ENCODE measurements around the gene BRAP.
"Not testable (repeated sequence)": the region's sequence is repeated elsewhere in the genome, so short reads cannot be mapped to it uniquely, and the experiment has no call there.

BRAP gene

DNA sequence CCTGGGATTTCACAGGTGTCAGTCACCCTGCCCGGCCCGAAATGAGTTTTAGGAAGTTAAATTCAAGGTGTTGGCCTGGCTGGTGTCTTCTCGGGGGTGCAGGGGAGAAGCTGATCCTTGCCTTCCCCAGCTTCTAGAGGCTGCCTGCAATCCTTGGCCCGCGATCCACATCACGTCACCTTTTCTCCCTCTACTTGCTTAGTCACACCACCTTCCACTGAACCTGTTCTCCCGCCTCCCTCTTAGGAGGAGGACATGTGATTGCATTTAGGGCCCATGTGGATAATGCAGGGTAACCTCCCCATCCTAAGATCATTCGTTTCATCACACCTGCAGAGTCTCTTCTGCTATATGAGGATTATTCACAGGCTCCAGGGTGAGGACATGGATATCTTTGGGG, 61.2 kb downstream of the BRAP start:
- Histone ChIP-seq H3K4me3 (ENCODE audit: low read length in 2 of 2) (no peak overlapping the region), H3K9me3 (replicated peaks in 1 of 2; ENCODE audit: control insufficient read depth in 2 of 2, insufficient read depth in 1 of 2, low read depth in 1 of 2, low read length in 2 of 2) (no peaks in the 10 kb centered on the region), H2AK5ac (ENCODE audit: low read depth, low read length) (no peak overlapping the region), H2BK120ac (ENCODE audit: low read depth, low read length) (no peak overlapping the region), H3K4me2 (ENCODE audit: insufficient read depth, low read length, poor library complexity, severe bottlenecking) (no peak overlapping the region), H3K9ac (ENCODE audit: low read depth, low read length, poor library complexity) (peak overlapping the region; percentile 47), H3K79me1 (ENCODE audit: low read depth, low read length) (no peaks in the 10 kb centered on the region), H3K4ac (ENCODE audit: low read length) (no peak overlapping the region), H3K36me3 (replicated peaks in 1 of 2; ENCODE audit: control insufficient read depth in 2 of 2, insufficient read depth in 2 of 2, low read length in 2 of 2) (no peaks in the 10 kb centered on the region), H2AFZ (ENCODE audit: low read length) (no peak overlapping the region), H3K4me1 (ENCODE audit: control insufficient read depth in 2 of 2, insufficient read depth in 1 of 2, low read depth in 1 of 2, low read length in 2 of 2) (no peaks in the 10 kb centered on the region), H2BK5ac (ENCODE audit: low read length) (no peak overlapping the region), H2BK15ac (ENCODE audit: low read length) (no peak overlapping the region), H3K27me3 (ENCODE audit: control insufficient read depth in 3 of 3, insufficient read depth in 3 of 3, low read depth in 1 of 3, low read length in 3 of 3) (no peaks in the 10 kb centered on the region), H3K14ac (ENCODE audit: low read length) (no peak overlapping the region), H4K91ac (ENCODE audit: low read depth, low read length, poor library complexity) (no peak overlapping the region), H4K8ac (ENCODE audit: low read depth, low read length) (no peak overlapping the region), H3K27ac (replicated peaks; ENCODE audit: low read length) (no peak overlapping the region), H3K18ac (ENCODE audit: low read length) (no peak overlapping the region), H2BK12ac (ENCODE audit: low read length) (no peak overlapping the region), H3K23ac (ENCODE audit: low read depth, low read length, poor library complexity) (no peak overlapping the region)
- no peak for DNase-seq (ENCODE audit: low spot score)
- WGBS, 2 donors (ENCODE audit: extremely low coverage in 2 of 2, insufficient read length in 2 of 2, insufficient replicate concordance in 1 of 2), result no CpG with 5 or more reads among the region's 8 CpGs

DNA sequence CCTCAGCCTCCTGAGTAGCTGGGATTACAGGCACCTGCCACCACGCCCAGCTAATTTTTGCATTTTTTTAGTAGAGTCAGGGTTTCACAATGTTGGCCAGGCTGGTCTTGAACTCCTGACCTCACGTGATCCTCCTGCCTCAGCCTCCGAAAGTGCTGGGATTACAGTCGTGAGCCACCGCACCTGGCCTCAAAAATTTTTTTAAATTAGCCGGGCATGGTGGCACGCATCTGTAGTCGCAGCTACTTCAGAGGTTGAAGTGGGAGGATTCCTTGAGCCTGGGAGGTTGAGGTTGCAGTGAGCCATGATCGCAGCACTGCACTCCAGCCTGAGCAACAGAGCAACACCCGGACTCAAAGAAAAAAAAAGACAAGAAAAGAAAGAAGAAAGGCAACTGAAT, 67.9 kb downstream of the BRAP start:
- H2AK5ac ChIP-seq (ENCODE audit: low read depth, low read length); H3K4me2 ChIP-seq (ENCODE audit: insufficient read depth, low read length, poor library complexity, severe bottlenecking); H3K27me3 ChIP-seq (ENCODE audit: control insufficient read depth in 3 of 3, insufficient read depth in 3 of 3, low read depth in 1 of 3, low read length in 3 of 3); H3K23ac ChIP-seq (ENCODE audit: low read depth, low read length, poor library complexity); H3K79me1 ChIP-seq (ENCODE audit: low read depth, low read length); H3K4me1 ChIP-seq (ENCODE audit: control insufficient read depth in 2 of 2, insufficient read depth in 1 of 2, low read depth in 1 of 2, low read length in 2 of 2); H2BK12ac ChIP-seq (ENCODE audit: low read length); H3K9ac ChIP-seq (ENCODE audit: low read depth, low read length, poor library complexity); H2AFZ ChIP-seq (ENCODE audit: low read length); H3K4ac ChIP-seq (ENCODE audit: low read length); H4K91ac ChIP-seq (ENCODE audit: low read depth, low read length, poor library complexity); H3K18ac ChIP-seq (ENCODE audit: low read length); H2BK5ac ChIP-seq (ENCODE audit: low read length); H2BK15ac ChIP-seq (ENCODE audit: low read length); H3K4me3 ChIP-seq (ENCODE audit: low read length in 2 of 2); H2BK120ac ChIP-seq (ENCODE audit: low read depth, low read length); H3K36me3 ChIP-seq (replicated peaks in 1 of 2; ENCODE audit: control insufficient read depth in 2 of 2, insufficient read depth in 2 of 2, low read length in 2 of 2); H3K9me3 ChIP-seq (replicated peaks in 1 of 2; ENCODE audit: control insufficient read depth in 2 of 2, insufficient read depth in 1 of 2, low read depth in 1 of 2, low read length in 2 of 2); H4K8ac ChIP-seq (ENCODE audit: low read depth, low read length); DNase-seq (ENCODE audit: low spot score); H3K14ac ChIP-seq (ENCODE audit: low read length); H3K27ac ChIP-seq (replicated peaks; ENCODE audit: low read length): not testable (repeated sequence)
- no CpG with 5 or more reads among the region's 10 CpGs for WGBS, 2 donors (ENCODE audit: extremely low coverage in 2 of 2, insufficient read length in 2 of 2, insufficient replicate concordance in 1 of 2)

DNA sequence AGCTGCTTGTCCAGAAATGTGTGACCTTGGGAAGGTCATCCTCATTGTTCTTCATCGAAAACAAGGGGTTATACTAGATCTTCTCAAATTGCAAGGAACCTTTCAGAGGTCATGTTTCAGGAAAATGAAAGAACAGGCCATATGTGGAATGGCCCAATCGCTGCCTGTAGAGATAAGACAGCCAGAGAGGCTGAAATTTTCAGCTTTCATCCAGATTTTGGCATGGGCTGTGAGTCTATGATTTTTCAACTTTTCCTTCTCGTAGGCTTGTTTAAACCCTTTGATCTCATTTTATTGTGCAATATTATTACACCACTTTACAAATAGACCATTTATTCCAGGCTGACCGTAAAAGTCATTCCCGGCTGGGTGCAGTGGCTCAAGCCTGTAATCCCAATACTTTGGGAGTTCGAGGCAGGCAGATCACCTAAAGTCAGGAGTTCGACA, 69.6 kb downstream of the BRAP start:
- H3K4me1 ChIP-seq (ENCODE audit: control insufficient read depth in 2 of 2, insufficient read depth in 1 of 2, low read depth in 1 of 2, low read length in 2 of 2), result no peaks in the 10 kb centered on the region
- no peak overlapping the region for H3K4me3 ChIP-seq (ENCODE audit: low read length in 2 of 2)
- no peak overlapping the region for H4K91ac ChIP-seq (ENCODE audit: low read depth, low read length, poor library complexity)
- H3K18ac ChIP-seq (ENCODE audit: low read length), result no peak overlapping the region
- no peak overlapping the region for H3K23ac ChIP-seq (ENCODE audit: low read depth, low read length, poor library complexity)
- no peak overlapping the region for H3K4ac ChIP-seq (ENCODE audit: low read length)
- H2BK5ac ChIP-seq (ENCODE audit: low read length), result no peak overlapping the region
- no peak overlapping the region for H2AK5ac ChIP-seq (ENCODE audit: low read depth, low read length)
- H2BK12ac ChIP-seq (ENCODE audit: low read length), result no peak overlapping the region
- no peaks in the 10 kb centered on the region for H3K9me3 ChIP-seq (replicated peaks in 1 of 2; ENCODE audit: control insufficient read depth in 2 of 2, insufficient read depth in 1 of 2, low read depth in 1 of 2, low read length in 2 of 2)
- H2BK120ac ChIP-seq (ENCODE audit: low read depth, low read length), result no peak overlapping the region
- H2BK15ac ChIP-seq (ENCODE audit: low read length), result no peak overlapping the region
- H3K27me3 ChIP-seq (ENCODE audit: control insufficient read depth in 3 of 3, insufficient read depth in 3 of 3, low read depth in 1 of 3, low read length in 3 of 3), result no peaks in the 10 kb centered on the region
- no peak overlapping the region for H3K14ac ChIP-seq (ENCODE audit: low read length)
- H3K27ac ChIP-seq (replicated peaks; ENCODE audit: low read length), result no peak overlapping the region
- H2AFZ ChIP-seq (ENCODE audit: low read length), result no peak overlapping the region
- no peaks in the 10 kb centered on the region for H3K79me1 ChIP-seq (ENCODE audit: low read depth, low read length)
- H3K4me2 ChIP-seq (ENCODE audit: insufficient read depth, low read length, poor library complexity, severe bottlenecking), result no peak overlapping the region
- DNase-seq (ENCODE audit: low spot score), result no peak
- no peak overlapping the region for H3K9ac ChIP-seq (ENCODE audit: low read depth, low read length, poor library complexity)
- no peaks in the 10 kb centered on the region for H3K36me3 ChIP-seq (replicated peaks in 1 of 2; ENCODE audit: control insufficient read depth in 2 of 2, insufficient read depth in 2 of 2, low read length in 2 of 2)
- H4K8ac ChIP-seq (ENCODE audit: low read depth, low read length), result no peak overlapping the region
- WGBS, 2 donors (ENCODE audit: extremely low coverage in 2 of 2, insufficient read length in 2 of 2, insufficient replicate concordance in 1 of 2), result no CpG with 5 or more reads among the region's 7 CpGs

DNA sequence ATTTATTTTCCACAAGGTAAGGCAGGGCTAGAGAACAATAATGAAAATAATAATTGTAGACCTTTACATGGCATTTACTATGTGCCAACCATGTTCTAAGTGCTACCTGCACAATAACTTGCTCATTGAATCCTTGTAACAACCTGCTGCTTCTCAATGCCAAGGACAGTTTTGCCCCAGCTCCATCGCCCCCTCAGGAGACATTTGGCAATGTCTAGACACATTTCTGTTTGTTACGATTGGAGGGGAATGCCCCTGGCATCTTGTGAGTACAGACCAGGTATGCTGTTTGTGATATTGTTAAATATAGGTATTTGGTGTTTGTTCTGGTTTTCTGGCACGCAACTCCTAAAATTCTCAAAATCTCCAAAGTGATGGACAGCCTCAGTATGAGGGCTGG, 78.5 kb downstream of the BRAP start:
- no peak overlapping the region for H3K9ac ChIP-seq (ENCODE audit: low read depth, low read length, poor library complexity)
- WGBS, 2 donors (ENCODE audit: extremely low coverage in 2 of 2, insufficient read length in 2 of 2, insufficient replicate concordance in 1 of 2), result no CpG with 5 or more reads among the region's 3 CpGs
- no peak overlapping the region for H4K91ac ChIP-seq (ENCODE audit: low read depth, low read length, poor library complexity)

More for the DNA sequence above, 78.5 kb downstream of the BRAP start:
- Histone ChIP-seq H3K18ac (ENCODE audit: low read length) (no peak overlapping the region), H2AFZ (ENCODE audit: low read length) (peak overlapping the region; percentile 79), H2BK5ac (ENCODE audit: low read length) (no peak overlapping the region), H3K14ac (ENCODE audit: low read length) (no peak overlapping the region), H3K9me3 (replicated peaks in 1 of 2; ENCODE audit: control insufficient read depth in 2 of 2, insufficient read depth in 1 of 2, low read depth in 1 of 2, low read length in 2 of 2) (peaks cover 0 to 2% of the 10 kb centered on the region in 2 donors), H2BK12ac (ENCODE audit: low read length) (no peak overlapping the region), H2BK15ac (ENCODE audit: low read length) (no peak overlapping the region), H3K23ac (ENCODE audit: low read depth, low read length, poor library complexity) (no peak overlapping the region), H3K27ac (replicated peaks; ENCODE audit: low read length) (no peak overlapping the region), H4K8ac (ENCODE audit: low read depth, low read length) (no peak overlapping the region), H3K79me1 (ENCODE audit: low read depth, low read length) (no peaks in the 10 kb centered on the region), H2AK5ac (ENCODE audit: low read depth, low read length) (no peak overlapping the region), H3K4me3 (ENCODE audit: low read length in 2 of 2) (no peak overlapping the region), H2BK120ac (ENCODE audit: low read depth, low read length) (no peak overlapping the region), H3K4me1 (ENCODE audit: control insufficient read depth in 2 of 2, insufficient read depth in 1 of 2, low read depth in 1 of 2, low read length in 2 of 2) (peaks cover 0 to 13% of the 10 kb centered on the region in 2 donors), H3K36me3 (replicated peaks in 1 of 2; ENCODE audit: control insufficient read depth in 2 of 2, insufficient read depth in 2 of 2, low read length in 2 of 2) (no peaks in the 10 kb centered on the region), H3K4ac (ENCODE audit: low read length) (no peak overlapping the region), H3K27me3 (ENCODE audit: control insufficient read depth in 3 of 3, insufficient read depth in 3 of 3, low read depth in 1 of 3, low read length in 3 of 3) (no peaks in the 10 kb centered on the region), H3K4me2 (ENCODE audit: insufficient read depth, low read length, poor library complexity, severe bottlenecking) (no peak overlapping the region)
- no peak for DNase-seq (ENCODE audit: low spot score)

Measured in neuronal stem cell (in vitro differentiated cells).